Osteocyte (in vitro differentiated cells): ENCODE results near the gene ZNF860. TPM values are rescaled to one million over a fixed set of nuclear protein-coding genes. Genes with fewer than 3 reads are reported as not detected.

Source experiments
- DNase-seq: peaks from one replicate; pipeline ENCODE4 v3.0.0; 2021; ENCODE audit warnings: mixed read lengths; ENCODE audit not compliant: unreplicated experiment; ENCODE audit errors: extremely low spot score
- H3K27ac Mint-ChIP-seq: one replicate; pipeline ENCODE4 v1.8.0; 2021; ENCODE audit warnings: mild to moderate bottlenecking, mixed read lengths; ENCODE audit not compliant: unreplicated experiment
- H3K27me3 Mint-ChIP-seq: one replicate; pipeline ENCODE4 v1.8.0; 2021; ENCODE audit warnings: mixed read lengths; ENCODE audit not compliant: unreplicated experiment
- H3K36me3 Mint-ChIP-seq: one replicate; pipeline ENCODE4 v1.8.0; 2021; ENCODE audit warnings: mixed read lengths; ENCODE audit not compliant: unreplicated experiment
- H3K4me1 Mint-ChIP-seq: one replicate; pipeline ENCODE4 v1.8.0; 2021; ENCODE audit warnings: mixed read lengths; ENCODE audit not compliant: unreplicated experiment
- H3K4me3 Mint-ChIP-seq: one replicate; pipeline ENCODE4 v1.8.0; 2021; ENCODE audit warnings: mild to moderate bottlenecking, moderate library complexity, mixed read lengths; ENCODE audit not compliant: unreplicated experiment
- H3K9me3 Mint-ChIP-seq: one replicate; pipeline ENCODE4 v1.8.0; 2021; ENCODE audit warnings: mixed read lengths; ENCODE audit not compliant: unreplicated experiment
- total RNA-seq: library from RNA; stranded (reverse); gene quantifications from 2 replicates; pipeline ENCODE4 v1.2.1, GENCODE V29; 2021
- TF ChIP-seq, protein P1 (sequence below): fragments of 200-600 bp; sonication (generic); IDR thresholded peaks from 2 replicates; pipeline ENCODE4 v1.5.0; 2021; ENCODE audit warnings: antibody characterized with exemption, mild to moderate bottlenecking, moderate library complexity

ZNF860 gene
- total RNA-seq, 1 donor from 2014 or later = 1.3 TPM

DNA sequence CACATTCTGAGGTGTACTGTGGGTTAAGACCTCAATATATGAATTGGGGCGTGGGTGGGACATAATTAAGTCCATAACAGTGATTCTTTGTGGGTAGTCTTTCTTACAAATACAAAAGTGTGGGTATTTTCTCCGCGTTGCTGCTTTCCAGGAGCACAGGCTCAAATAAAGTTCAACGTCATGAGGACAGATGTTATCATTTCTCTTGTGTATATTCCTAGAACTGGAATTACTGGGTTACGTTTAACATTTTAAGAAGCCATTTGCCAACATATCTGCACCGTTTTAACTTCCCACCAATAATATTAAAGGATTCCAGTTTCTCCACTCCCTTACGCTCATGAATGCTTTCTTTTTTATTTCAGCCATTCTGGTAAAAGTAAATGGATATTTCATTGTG is 39.6 kb downstream of the ZNF860 start:
- H3K4me3 Mint-ChIP-seq = no peak overlapping the region
- H3K27ac Mint-ChIP-seq = no peak overlapping the region
- no peaks in the 10 kb centered on the region for H3K36me3 Mint-ChIP-seq
- peaks cover 10% of the 10 kb centered on the region for H3K4me1 Mint-ChIP-seq
- TF ChIP-seq, protein P1, sequence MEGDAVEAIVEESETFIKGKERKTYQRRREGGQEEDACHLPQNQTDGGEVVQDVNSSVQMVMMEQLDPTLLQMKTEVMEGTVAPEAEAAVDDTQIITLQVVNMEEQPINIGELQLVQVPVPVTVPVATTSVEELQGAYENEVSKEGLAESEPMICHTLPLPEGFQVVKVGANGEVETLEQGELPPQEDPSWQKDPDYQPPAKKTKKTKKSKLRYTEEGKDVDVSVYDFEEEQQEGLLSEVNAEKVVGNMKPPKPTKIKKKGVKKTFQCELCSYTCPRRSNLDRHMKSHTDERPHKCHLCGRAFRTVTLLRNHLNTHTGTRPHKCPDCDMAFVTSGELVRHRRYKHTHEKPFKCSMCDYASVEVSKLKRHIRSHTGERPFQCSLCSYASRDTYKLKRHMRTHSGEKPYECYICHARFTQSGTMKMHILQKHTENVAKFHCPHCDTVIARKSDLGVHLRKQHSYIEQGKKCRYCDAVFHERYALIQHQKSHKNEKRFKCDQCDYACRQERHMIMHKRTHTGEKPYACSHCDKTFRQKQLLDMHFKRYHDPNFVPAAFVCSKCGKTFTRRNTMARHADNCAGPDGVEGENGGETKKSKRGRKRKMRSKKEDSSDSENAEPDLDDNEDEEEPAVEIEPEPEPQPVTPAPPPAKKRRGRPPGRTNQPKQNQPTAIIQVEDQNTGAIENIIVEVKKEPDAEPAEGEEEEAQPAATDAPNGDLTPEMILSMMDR = no peak
- H3K27me3 Mint-ChIP-seq = no peaks in the 10 kb centered on the region
- DNase-seq = no peak
- H3K9me3 Mint-ChIP-seq = no peaks in the 10 kb centered on the region

DNA sequence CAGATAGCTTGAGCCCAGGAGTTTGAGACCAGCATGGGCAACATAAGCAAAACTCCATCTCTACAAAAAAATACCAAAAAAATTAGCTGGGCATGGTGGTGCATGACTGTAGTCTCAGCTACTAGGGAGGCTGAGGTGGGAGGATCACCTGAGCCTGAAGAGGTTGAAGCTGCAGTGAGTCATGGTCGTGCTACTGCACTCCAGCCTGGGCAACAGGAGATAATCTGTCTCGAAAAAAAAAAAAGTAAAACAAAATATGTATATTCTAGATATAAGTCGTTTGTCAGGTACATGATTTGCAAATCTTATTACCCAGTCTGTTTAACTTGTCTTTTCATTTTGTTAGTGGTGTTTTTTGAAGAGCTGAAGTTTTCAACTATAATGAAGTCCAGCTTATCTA is 40.2 kb downstream of the ZNF860 start:
- Mint-ChIP-seq H3K9me3 (no peaks in the 10 kb centered on the region), H3K4me3 (no peak overlapping the region), H3K27ac (no peak overlapping the region), H3K27me3 (no peaks in the 10 kb centered on the region), H3K4me1 (peaks cover 10% of the 10 kb centered on the region), H3K36me3 (no peaks in the 10 kb centered on the region)
- DNase-seq = no peak
- TF ChIP-seq, protein P1 = no peak

- H3K27me3 Mint-ChIP-seq = no peaks in the 10 kb centered on the region
- no peak overlapping the region for H3K27ac Mint-ChIP-seq
- peaks cover 10% of the 10 kb centered on the region for H3K4me1 Mint-ChIP-seq
- H3K9me3 Mint-ChIP-seq = no peaks in the 10 kb centered on the region
- H3K36me3 Mint-ChIP-seq = no peaks in the 10 kb centered on the region
- no peak overlapping the region for H3K4me3 Mint-ChIP-seq
- TF ChIP-seq, protein P1 = no peak
- no peak for DNase-seq
Observed at GRCh38 chr3:32022947-32023346, 41.4 kb downstream of the ZNF860 start.

DNA sequence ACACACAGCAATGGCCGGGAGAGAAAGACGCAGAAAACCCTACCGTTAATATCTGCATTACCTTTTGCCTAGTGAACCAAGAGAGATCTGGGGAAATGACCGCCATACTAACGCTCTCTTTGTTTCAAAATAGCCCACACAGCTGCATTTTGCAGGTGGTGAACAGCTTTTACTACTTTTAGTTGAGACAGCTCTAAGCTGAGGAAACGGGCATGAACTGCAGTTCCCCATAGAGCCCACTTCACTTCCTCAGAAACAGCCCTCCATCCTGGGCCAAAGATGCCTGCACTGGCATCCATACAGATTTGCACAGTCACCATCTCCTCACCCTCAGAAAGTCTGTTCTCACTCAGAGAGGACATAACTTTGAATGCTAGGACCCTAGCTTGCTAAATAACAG is 45.0 kb downstream of the ZNF860 start:
- Mint-ChIP-seq H3K9me3 (no peaks in the 10 kb centered on the region), H3K36me3 (no peaks in the 10 kb centered on the region), H3K27me3 (no peaks in the 10 kb centered on the region), H3K4me1 (no peaks in the 10 kb centered on the region), H3K27ac (no peak overlapping the region), H3K4me3 (no peak overlapping the region)
- DNase-seq = no peak
- TF ChIP-seq, protein P1 = no peak

DNA sequence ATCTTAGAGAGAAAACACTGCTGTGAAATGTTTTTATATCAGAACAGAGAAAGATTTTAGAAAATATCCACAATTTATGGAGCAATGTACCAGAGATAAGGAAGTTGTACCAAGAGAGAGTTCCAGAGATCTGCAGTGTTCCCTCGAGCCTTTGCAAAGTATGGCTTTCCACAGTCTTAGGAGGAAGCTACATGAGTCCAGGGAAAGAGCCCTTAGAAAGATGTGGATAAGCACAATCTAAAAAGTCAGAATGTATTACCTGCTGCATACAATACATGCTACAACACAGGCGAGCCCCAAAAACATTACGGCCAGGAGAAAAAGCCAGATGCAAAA is 56.4 kb downstream of the ZNF860 start:
- H3K9me3 Mint-ChIP-seq = peaks cover 8% of the 10 kb centered on the region

More for the DNA sequence above, 56.4 kb downstream of the ZNF860 start:
- Mint-ChIP-seq H3K27ac (peak overlapping the region; percentile 80), H3K4me1 (peaks cover 12% of the 10 kb centered on the region), H3K4me3 (no peak overlapping the region), H3K36me3 (peaks cover 3% of the 10 kb centered on the region), H3K27me3 (no peaks in the 10 kb centered on the region)
- TF ChIP-seq, protein P1 = no peak
- no peak for DNase-seq
